HG02759 (cell line): ENCODE results near the gene WDR48.
"Not testable (repeated sequence)": the region's sequence is repeated elsewhere in the genome, so short reads cannot be mapped to it uniquely, and the experiment has no call there.

Source experiments
- ATAC-seq: cut with Tn5 transposase; IDR thresholded peaks from one replicate; pipeline ENCODE4 v1.9.1; 2021; ENCODE audit warnings: mild to moderate bottlenecking, moderate library complexity; ENCODE audit not compliant: unreplicated experiment

WDR48 gene

DNA sequence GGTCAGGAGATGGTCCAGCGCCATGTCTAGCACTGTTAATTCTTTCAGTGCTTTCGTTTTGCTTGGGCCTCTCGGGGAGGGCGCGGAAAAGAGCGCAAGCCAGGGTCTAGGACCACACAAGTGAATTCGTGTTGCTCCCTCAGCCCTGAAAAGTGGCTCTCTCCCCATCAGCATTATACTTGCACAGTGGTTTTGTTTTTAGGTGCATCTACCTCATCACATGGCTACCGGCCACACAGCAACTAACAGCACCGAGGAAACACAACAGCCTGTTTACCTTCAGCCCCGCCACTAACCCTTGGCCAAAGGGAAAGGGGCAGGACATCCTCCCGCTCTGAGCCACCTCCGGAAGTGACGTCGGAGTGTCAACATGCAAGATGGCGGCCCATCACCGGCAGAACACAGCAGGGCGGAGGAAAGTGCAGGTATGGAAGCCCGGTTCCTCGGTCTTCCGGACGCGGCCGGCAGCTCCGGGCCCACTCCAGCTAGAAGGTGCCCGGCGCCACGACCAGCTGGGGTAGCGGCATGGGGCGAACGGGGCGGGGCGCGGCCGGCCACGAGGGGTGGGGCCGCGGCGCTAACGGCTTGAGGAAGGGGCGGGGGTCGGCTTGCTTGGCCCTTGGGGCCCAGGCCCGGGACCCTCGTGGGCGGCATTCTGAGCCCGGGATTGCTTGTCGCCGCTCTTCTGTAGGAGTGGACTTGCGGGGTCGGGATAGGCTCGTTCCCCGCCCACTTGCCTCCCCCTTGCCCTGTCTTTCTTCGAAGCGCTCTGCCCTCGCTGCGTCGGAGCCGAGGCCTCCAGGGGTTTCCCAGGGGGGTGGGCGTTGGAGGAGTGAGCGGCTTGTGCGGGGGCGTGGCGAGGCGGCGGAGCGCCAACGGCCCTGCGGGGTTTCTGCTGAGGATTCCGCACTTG lies at the start of gene WDR48, which contains the start of gene SCN11A:
WDR48 (plus strand) TSS at position 368 of the 913 bp plus-strand sequence; CDS start at position 378, 10 bp downstream.
SCN11A (minus strand) TSS at position 296 of the 913 bp plus-strand sequence. CDS start 101,582 bp downstream, outside the sequence.
- ATAC-seq: peak; percentile 99

DNA sequence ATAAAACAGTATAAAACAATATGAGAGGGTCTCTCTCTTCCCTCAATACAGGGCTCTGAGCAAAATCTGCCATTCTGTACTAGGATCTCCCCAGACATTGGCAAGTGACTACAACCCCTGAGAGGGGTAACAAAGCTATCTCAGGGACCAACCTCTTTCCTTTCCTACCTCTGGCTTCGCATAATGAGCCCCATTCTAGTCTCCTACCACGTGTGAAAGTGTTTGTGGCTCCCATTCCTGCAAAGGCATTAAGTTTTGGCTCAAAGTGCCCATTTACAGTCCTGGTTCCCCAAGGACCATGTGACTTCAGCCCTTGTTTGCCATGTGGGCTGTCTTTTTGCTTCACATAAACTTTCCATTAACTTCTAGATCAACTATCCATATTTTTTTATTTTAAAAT lies 46.5 kb upstream of the WDR48 start:
- ATAC-seq: no peak

DNA sequence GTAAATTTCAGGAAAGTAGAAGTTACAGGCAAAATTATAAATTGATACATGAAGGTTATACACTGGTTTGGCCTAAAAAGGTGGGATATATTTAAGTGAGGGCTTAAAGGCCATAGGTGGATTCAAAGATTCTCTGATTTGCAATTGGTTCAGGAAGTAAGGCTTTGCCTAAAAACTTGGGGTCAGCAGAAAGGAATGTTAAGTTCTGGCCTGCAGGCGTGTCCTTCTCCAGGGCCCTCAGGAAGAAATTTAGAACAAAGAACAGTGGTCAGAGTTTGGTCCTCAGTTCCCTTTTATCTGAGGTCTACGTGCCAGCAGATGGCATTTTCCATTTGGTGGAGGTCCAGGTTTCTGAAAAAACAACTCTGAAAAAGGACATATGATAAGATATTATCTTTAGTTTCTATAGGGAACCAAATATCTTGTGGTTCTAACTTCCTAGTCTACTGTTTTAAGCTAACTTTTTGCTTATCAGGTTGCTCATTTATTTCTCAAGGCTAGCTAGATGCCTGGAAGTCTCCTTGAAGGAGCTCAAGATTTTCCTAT lies 40.6 kb upstream of the WDR48 start:
- no peak for ATAC-seq

DNA sequence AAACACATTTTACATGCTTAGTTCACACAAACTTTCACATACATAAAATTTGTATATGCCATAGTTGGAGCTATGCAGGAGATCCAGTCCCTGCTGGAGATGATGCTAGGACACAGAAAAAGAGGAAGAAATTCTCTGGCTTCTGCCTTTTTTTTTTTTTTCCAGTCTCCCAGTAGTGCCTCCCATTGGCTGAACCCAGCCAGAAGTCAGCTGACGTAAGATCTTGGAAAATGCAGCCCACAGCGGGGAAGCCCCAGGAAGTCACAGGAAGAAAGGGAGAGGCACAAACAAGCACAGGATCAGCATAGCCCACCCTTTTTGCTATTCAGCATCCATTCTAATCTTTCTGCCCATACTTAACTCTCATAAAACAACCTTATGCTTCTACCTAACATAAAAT lies 38.5 kb upstream of the WDR48 start:
- no peak for ATAC-seq

DNA sequence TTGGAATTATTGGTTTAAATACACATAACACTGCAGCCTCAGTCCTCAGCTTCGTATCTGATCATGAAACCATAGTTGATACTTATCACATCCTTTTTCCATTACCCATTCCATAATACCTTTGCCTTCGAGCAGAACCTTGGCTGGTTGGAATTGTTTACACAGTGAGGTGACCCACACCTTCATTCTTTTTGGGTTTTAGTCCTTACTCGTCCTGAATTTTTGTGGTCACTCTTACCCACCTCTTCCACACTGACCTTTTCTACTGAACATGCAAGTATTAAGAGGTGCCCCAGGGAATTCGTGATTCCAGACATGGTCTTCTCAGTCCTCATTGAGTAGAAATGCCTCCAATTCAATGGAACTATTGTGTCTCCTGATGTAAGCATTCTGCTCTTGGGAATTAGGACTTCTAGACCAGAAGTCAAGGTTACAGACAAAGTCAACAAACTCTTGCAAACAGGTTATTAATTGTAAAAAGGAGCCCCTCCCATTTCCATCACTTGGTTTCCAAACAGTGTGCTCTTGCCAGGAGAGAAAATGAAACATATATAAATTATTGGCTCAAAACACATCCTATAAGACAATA lies 37.8 kb upstream of the WDR48 start:
- no peak for ATAC-seq

DNA sequence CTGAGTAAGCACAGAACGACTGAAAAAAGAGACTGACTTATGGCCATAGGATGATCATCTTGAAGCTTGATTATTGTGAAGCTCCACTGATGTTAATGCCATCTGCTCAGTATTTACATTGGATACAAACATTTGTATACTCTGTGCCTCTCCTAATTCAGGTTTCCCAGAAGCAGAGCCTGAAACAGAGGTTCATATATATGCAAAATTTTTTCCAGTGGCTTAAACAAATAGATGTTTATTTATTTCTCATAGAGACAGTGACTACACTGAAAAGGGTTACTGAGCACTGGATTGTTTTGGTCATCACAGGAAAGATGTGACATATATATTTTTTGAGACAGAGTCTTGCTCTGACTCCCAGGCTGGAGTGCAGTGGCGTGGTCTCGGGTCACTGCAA lies 36.4 kb upstream of the WDR48 start:
- ATAC-seq: no peak

DNA sequence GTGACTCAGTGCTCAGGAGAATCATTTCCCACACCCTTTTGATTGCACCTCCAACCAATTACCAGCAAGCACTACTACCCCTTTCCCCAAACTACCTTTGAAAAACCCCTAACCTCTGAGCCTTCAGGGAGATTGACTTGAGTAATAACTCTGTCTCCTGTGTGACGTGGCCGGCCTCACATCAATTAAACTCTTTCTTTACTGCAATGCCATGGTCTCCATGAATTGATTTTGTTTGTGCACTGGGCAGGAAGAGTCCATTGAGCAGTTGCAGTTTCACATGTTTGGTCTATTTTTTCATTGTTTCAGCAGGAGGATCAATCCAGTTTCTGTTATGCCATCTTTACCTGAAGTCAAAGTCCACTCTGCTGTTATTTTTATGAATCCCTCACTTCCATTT lies 32.5 kb upstream of the WDR48 start:
- ATAC-seq: no peak

DNA sequence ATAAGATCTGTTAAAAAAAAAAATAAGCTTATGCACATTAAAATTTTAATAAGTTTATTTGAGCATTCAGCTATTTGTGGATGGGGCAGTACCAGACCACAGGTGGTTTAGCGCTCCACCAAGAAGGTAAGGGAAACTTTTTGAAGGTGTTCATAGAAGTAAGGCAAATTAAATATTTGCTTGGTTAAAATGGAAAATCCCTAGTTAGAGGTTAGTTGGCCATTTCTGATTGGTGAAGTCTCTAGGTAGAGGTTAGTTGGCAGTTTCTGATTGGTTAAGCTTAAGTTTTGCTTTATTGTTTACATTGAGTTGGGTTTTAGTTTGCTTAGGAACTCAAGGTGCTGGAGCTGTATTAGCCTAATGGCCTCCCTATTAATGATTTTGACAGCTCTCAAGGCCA lies 30.8 kb upstream of the WDR48 start:
- ATAC-seq: peak; percentile 72

DNA sequence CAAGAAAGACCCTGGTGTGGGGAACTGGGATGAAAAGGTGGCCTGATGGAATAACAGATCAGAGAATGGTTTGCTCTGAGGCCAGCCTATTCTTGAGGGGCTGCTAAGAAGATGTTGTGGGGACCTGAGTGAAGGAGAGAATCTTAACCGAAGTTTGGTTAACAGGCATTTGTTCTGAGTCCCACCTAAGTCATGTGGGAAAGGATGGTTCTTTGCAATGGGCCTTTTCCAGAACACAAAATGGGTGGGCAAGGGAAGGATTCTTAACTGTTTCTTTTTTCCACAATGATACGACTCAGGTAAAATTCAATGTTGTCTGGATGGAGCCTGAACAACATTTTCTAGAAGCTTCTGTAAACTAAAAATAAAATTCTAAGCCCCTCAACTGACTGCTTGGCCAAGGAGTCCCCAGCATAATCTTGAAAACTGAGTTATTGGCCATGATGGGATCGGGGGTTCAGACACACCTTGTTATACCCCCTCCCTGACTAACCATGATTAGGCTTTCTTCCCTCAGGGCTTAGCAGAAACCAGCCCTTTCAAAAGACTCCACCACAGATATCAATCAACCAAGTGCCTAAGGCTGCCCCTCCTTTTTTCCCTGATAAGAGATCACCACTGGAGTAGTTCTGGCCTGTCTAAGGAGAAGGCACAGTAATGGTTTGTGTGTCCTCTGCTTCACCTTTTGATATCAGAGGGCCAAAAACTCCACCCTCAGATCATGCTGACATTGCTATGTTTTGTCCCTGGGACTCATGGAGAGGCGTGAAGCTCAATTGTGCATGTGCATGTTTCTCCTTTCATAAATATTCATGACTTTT lies 30.1 kb upstream of the WDR48 start:
- peak; percentile 8 for ATAC-seq

DNA sequence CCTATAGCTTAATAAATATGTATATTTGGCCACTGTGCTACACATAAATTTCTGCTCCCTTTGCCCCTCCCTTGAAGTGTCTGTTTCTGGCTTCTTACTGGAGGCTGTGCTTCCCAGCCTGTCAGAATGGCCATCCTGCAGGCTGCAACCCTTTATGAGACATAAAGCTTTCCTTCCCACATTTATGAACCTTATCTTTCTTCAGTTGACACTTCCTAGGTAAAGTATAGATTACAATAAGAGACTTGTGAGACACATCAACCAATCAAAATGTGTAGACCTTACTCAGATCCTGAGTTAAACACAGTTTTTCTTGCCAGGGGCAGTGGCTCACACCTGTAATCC lies 29.6 kb upstream of the WDR48 start:
- ATAC-seq: no peak

DNA sequence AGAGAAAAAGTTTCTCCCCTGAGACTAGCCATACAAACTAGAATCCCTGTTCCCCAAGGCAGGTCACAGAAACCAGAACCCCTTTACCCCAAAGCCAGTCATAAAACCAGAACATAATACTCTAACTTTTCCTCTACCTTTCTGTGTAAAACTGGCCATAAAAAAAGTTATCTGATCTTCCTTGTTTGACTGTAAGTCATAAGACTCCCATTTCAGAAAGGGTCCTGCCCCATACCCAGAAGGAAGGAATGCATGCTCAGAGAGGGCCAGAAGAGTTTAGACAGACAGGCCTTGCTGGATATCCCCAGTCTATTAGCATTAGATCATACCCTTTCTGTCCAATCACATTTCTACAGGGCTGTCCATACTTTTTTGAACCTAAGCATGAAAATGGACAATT lies 27.3 kb upstream of the WDR48 start:
- no peak for ATAC-seq

DNA sequence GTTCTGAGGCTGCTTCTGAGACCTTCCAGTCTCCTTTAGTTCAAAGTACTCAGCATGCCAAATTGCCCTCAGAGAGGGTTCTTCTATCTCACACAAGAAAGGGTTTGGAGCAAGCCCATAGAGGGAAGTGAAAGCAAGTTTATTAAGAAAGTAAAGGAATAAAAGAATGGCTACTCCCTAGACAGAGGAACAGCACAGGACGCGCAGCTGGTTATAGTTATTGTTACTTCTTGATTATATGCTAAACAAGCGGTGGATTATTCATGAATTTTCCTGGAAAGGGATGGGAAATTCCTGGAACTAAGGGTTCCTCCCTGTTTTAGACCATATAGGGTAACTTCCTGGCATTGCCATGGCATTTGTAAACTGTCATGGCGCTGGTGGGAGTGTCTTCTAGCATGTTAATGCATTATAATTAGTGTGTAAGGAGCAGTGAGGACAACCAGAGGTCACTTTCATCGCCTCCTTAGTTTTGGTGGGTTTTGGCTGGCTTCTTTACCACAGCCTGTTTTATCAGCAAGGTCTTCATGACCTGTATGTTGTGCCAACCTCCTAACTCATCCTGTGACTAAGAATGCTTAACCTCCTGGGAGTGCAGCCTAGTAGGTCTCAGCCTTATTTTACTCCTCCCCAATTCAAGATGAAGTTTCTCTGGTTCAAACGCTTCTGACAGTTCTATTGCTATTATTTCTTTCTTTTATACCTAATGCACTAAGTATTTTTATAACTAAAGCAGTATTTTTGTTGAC lies 26.4 kb upstream of the WDR48 start:
- ATAC-seq: no peak

DNA sequence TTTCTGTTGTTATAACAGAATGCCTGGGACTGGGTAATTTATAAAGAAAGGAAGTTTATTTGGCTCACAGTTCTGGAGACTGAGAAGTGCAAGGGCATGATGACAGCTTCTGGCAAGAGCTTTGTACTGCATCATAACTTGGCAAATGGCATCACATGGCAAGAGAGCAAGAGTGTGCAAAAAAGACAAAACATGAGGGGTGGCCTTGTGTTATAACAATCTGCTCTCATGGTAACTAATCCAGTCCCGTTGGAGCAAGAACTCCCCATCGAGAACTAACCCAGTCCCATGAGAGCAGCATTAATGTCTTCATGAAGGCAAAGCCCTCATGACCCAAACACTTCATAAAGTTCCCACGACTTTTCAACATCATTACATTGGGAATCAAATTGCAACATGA lies 23.3 kb upstream of the WDR48 start:
- ATAC-seq: no peak

DNA sequence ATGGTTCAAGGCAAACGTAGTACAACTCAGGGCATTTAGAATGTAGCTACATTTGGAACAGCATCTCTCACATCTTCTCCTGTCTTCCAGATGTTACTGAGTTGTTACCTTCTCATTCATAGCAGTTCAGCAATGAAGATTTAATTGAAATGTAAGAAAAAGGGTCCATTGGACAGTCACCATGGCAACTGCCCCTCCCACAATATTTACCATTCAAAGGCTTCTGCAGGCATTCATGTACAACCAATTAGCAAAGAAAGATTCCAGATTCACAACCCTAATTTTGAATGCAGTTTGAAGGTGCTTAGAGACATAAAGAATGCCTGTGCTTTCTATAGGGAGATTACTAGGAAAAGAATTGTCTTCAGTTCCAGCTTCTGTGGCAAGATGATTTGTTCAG lies 22.3 kb upstream of the WDR48 start:
- ATAC-seq: no peak

DNA sequence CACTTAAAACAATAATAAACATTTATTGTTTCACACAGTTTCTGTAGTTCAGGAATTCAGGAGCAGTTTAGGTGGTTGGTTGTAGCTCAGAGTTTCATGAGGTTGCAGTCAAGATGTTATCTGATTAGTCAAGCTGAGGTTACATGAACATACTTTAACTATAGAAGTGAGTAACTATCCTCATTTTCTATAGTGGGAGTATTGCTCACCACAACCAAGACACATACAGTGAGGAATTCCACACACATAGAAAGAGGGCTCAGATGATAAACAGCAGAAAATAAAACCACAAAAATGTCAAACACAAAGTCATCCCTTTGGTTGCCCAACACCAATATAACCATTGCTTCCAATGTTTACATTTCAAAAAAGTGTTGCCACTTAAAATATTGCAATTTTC lies 13.7 kb upstream of the WDR48 start:
- ATAC-seq: no peak

DNA sequence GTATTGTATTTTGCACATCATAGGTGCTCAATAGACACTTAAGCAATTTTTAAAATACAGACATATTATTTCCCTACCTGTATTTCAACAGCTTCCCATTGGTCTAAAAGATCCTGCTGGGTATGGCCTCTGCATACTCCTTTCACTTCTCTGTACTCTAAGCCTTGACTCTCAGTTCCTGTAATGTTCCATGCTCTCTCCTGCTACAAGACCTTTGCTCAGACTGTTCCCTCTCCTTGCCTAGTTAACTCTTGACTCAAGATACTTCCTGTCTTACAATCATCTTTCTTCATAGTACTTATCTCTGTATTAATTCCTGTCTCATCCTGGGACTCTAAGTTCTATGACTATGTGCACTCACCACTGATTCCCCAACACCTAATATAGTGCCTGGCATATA lies 1.8 kb upstream of the WDR48 start:
- ATAC-seq: no peak

DNA sequence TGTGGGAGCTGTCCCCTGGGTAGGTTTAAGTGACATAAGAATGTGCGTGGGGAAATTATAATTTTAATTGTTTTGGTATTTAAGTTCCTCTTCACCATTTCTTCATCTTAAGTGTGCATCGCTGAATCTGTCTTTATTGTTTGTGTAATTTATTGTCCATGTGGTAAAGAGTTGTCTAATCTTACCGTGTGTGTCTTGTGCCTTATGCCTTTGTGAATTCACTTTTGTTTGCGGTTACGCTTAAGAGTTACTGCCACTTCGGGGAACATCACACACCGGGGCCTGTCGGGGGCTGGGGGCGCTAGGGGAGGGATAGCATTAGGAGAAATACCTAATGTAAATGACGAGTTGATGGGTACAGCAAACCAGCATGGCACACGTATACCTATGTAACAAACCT lies 767 bp downstream of the WDR48 start:
- ATAC-seq: no peak

DNA sequence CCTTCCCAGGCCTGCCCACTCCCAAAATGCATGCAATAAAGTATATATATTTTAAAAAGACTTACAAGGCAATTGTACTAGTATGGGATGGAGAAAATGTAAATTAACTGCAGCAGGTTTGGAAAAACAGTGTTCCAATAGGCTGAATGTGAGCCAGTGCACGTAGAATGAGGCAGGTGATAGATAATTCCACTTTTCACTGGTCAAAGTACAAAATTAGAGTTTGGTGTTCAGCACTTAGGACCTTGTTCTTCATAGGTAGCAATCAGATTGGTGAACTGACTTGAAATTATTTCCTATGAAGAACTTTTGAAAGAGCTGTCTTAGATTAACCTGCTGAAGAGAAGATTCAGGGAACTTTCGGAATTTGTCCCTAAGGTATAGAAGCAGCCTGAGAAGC lies 1.9 kb downstream of the WDR48 start:
- no peak for ATAC-seq

DNA sequence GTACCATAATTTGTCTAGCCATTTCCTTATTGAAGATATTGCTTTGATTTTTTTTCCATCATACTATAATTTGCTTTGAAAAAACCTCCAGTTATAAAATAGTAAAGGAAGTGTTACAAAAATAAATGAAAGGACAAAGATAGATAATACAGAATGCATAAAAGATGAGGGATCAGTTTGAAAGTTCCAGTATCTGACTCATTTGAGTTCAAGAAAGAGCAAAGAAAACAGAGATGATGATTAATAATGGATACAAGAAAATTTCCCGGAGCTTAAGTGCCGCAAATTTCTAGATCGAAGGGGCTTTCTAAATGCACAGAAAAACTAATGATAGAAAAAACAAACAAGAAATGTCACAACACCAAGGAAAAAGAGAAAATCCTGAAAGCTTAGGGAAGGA lies 4.3 kb downstream of the WDR48 start:
- ATAC-seq: no peak

DNA sequence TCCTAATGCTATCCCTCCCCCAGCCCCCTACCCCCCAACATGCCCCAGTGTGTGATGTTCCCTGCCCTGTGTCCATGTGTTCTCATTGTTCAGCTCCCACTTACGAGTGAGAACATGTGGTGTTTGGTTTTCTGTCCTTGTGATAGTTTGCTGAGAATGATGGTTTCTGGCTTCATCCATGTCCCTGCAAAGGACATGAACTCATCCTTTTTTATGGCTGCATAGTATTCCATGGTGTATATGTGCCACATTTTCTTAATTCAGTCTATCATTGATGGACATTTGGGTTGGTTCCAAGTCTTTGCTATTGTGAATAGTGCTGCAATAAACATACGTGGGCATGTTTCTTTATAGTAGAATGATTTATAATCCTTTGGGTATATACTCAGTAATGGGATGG lies 9.4 kb downstream of the WDR48 start:
- ATAC-seq: not testable (repeated sequence)

DNA sequence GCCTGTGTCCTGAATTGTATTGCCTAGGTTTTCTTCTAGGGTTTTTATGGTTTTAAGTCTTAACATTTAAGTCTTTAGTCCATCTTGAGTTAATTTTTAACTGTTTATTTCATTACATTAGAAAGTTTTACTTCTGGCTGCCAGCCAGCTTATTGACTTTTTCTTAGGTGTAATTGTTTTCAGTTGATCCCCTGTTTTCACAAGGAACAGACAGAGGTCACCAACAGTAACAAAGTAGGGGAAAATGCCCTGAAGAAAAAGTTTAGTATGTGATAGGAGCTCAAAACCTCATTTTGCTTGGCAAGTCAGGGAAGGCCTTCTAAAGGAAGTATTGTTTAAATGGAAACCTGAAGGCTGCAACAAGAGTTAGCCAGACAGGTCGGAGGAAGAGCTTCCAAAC lies 10.4 kb downstream of the WDR48 start:
- ATAC-seq: no peak
